ENCODE results near the gene B4GAT1.

B4GAT1 gene

DNA sequence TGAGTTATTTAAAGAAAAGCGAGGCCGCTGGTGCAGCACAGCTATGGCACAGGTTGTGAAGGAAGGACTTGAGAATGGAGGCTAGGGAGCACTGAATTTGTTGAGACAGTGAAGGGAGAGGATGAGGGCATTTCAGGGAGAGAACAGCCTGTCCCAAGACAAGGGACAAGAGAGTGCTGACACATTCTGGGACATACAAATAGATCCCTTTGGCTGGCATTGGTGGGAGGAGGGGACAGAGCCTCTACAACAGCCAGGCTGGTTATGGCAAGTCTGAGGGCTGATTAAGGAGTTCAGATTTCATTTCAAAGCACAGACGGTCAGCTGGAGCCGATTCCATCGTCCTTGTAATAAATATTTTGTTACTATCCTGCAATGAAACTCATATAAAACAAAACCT, 25.8 kb upstream of the B4GAT1 start:
- H3K27ac ChIP-seq (ENCODE audit: low read depth, low read length, poor library complexity, severe bottlenecking): no peak overlapping the region
- H3K4me3 ChIP-seq (ENCODE audit: low read depth, low read length, poor library complexity, severe bottlenecking): no peak overlapping the region
- H3K4me2 ChIP-seq (ENCODE audit: low read length): no peak overlapping the region
- H3F3A ChIP-seq (ENCODE audit: insufficient read depth, low read length): peaks cover 6% of the 10 kb centered on the region
- TF ChIP-seq EZH2 (IDR thresholded peaks at IDR 0.05; ENCODE audit: borderline replicate concordance, low read length): no peak
- TF ChIP-seq, protein P1, sequence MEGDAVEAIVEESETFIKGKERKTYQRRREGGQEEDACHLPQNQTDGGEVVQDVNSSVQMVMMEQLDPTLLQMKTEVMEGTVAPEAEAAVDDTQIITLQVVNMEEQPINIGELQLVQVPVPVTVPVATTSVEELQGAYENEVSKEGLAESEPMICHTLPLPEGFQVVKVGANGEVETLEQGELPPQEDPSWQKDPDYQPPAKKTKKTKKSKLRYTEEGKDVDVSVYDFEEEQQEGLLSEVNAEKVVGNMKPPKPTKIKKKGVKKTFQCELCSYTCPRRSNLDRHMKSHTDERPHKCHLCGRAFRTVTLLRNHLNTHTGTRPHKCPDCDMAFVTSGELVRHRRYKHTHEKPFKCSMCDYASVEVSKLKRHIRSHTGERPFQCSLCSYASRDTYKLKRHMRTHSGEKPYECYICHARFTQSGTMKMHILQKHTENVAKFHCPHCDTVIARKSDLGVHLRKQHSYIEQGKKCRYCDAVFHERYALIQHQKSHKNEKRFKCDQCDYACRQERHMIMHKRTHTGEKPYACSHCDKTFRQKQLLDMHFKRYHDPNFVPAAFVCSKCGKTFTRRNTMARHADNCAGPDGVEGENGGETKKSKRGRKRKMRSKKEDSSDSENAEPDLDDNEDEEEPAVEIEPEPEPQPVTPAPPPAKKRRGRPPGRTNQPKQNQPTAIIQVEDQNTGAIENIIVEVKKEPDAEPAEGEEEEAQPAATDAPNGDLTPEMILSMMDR (IDR thresholded peaks at IDR 0.05; ENCODE audit: low read length): no peak
- no peaks in the 10 kb centered on the region for H4K20me1 ChIP-seq (ENCODE audit: insufficient read depth, low read length)
- H3K36me3 ChIP-seq (ENCODE audit: insufficient read depth, low read length): peaks cover 22% of the 10 kb centered on the region
- no peaks in the 10 kb centered on the region for H3K9me2 ChIP-seq (ENCODE audit: low read depth, low read length)
- H3K4me1 ChIP-seq (ENCODE audit: insufficient read depth, low read length, severe bottlenecking): peaks cover 21% of the 10 kb centered on the region
- no peaks in the 10 kb centered on the region for H3K9me3 ChIP-seq (ENCODE audit: low read length)
- peaks cover 4% of the 10 kb centered on the region; the same call in 1 of the 2 replicates for H3K79me2 ChIP-seq (ENCODE audit: insufficient read depth, low read length)
- H2AFZ ChIP-seq (ENCODE audit: low read length): no peak overlapping the region
- H3K9ac ChIP-seq (ENCODE audit: low read length): no peak overlapping the region
- H3K27me3 ChIP-seq (ENCODE audit: insufficient read depth, low read length): no peaks in the 10 kb centered on the region

DNA sequence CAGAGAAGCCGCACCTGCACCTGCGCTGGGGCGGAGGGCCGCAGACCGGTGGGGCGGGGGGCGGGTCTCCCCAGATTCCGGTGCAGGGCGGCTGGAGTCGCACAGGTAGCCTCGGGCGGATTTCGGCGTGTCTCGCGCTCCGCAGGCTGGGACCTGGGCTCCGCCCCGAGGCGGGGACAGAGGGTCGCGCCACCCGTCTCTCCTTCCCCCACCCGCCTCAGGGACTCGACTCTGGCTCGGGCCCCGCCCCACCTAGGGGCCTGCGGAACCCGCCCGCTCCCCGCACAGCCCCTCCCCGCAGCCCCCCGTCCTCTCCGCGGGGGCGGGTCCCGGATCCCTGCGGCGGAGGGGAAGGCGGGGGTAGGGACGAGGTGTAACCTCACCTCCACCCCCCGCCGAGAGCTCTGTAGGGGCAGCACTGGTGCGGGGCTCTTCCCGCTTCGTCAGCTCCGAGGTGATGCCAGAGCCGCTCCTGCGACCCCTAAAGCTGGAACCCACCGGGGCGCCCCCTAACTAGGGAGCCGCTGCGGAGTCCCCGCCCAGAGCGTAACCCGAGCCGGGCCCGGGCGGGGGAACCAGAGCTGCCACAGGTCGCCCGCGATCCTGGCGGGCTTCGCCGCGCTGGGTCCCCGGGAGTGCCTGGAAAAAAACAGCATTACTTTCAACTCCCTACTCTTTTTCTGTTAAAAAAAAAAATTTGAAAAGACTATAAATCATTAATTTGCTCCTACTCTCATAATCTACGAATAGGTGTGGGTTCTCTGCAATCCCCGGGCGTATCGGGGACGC, 24.4 kb upstream of the B4GAT1 start, which contains the start of gene SLC29A2:
SLC29A2 (minus strand) TSS at position 134 of the 789 bp plus-strand sequence. CDS start 169 bp downstream, outside the sequence.
- peak within 1 kb of the TSS; percentile 89 for H3K9ac ChIP-seq (ENCODE audit: low read length)
- TF ChIP-seq, protein P1 (IDR thresholded peaks at IDR 0.05; ENCODE audit: low read length): no peak
- no peak for TF ChIP-seq EZH2 (IDR thresholded peaks at IDR 0.05; ENCODE audit: borderline replicate concordance, low read length)

DNA sequence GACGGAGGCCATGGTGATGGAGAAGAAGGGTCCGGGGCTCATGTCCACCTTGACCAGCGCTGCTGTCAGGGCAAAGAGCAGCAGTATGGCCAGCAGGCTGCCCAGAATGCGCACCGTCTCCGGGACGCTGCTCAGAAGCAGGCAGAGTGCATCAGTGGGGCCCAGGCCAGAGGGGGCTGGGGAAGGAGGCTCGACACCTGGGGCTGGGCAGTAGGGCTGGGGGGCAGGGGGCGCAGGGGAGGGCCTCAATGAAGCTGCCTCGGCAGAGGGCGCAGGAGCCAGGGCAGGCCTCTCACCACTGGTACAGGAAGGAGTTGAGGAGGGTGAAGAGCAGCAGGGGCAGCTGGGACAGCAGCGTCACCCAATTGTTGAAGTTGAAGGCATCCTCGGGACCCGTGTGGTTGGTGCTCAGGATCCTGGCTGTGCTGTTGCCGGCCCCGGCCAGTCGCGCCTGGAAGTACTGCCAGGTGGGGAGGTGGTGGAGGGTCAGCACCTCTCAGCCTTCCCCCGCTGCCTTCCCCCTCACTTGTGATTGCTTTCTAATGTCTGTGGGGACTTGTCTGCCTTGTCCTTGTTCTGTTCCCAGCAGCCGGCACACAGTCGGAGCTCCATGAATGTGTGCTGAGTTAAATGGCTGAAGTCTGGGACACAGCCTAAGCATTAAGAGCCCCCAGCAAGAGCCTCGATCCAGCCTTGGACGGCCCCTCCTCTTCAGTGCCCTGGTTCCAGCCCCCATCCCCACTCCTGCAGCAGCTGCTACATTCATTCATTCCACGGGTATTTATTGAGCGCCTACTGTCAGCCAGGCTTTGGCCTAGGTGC, 21.9 kb upstream of the B4GAT1 start:
- Histone ChIP-seq H3K4me3 (ENCODE audit: low read depth, low read length, poor library complexity, severe bottlenecking) (peak overlapping the region; percentile 91), H3K9ac (ENCODE audit: low read length) (peak overlapping the region; percentile 89), H3K27ac (ENCODE audit: low read depth, low read length, poor library complexity, severe bottlenecking) (peak overlapping the region; percentile 85), H2AFZ (ENCODE audit: low read length) (no peak overlapping the region), H3K4me2 (ENCODE audit: low read length) (peak overlapping the region; percentile 97), H3K4me1 (ENCODE audit: insufficient read depth, low read length, severe bottlenecking) (peaks cover 21% of the 10 kb centered on the region), H3K36me3 (ENCODE audit: insufficient read depth, low read length) (peaks cover 58% of the 10 kb centered on the region), H3K27me3 (ENCODE audit: insufficient read depth, low read length) (no peaks in the 10 kb centered on the region), H3K9me2 (ENCODE audit: low read depth, low read length) (no peaks in the 10 kb centered on the region), H3K79me2 (ENCODE audit: insufficient read depth, low read length) (peaks cover 4% of the 10 kb centered on the region; the same call in 1 of the 2 replicates), H3K9me3 (ENCODE audit: low read length) (no peaks in the 10 kb centered on the region), H3F3A (ENCODE audit: insufficient read depth, low read length) (peaks cover 6% of the 10 kb centered on the region), H4K20me1 (ENCODE audit: insufficient read depth, low read length) (no peaks in the 10 kb centered on the region)
- no peak for TF ChIP-seq EZH2 (IDR thresholded peaks at IDR 0.05; ENCODE audit: borderline replicate concordance, low read length)

More for the DNA sequence above, 24.4 kb upstream of the B4GAT1 start, which contains the start of gene SLC29A2:
- Histone ChIP-seq H4K20me1 (ENCODE audit: insufficient read depth, low read length) (no peaks in the 10 kb centered on the region), H3K4me2 (ENCODE audit: low read length) (peak within 1 kb of the TSS; percentile 97), H3K79me2 (ENCODE audit: insufficient read depth, low read length) (peaks cover 4% of the 10 kb centered on the region; the same call in 1 of the 2 replicates), H3K27ac (ENCODE audit: low read depth, low read length, poor library complexity, severe bottlenecking) (peak within 1 kb of the TSS; percentile 85), H3K27me3 (ENCODE audit: insufficient read depth, low read length) (no peaks in the 10 kb centered on the region), H3K4me3 (ENCODE audit: low read depth, low read length, poor library complexity, severe bottlenecking) (peak within 1 kb of the TSS; percentile 91), H3K36me3 (ENCODE audit: insufficient read depth, low read length) (peaks cover 36% of the 10 kb centered on the region), H3F3A (ENCODE audit: insufficient read depth, low read length) (peaks cover 6% of the 10 kb centered on the region), H3K9me2 (ENCODE audit: low read depth, low read length) (no peaks in the 10 kb centered on the region), H3K4me1 (ENCODE audit: insufficient read depth, low read length, severe bottlenecking) (peaks cover 21% of the 10 kb centered on the region), H2AFZ (ENCODE audit: low read length) (peak within 1 kb of the TSS; percentile 39; the same call in 1 of the 2 replicates), H3K9me3 (ENCODE audit: low read length) (no peaks in the 10 kb centered on the region)
